BLaER1 treated with 17β-estradiol and CSF1 and Interleukin-3, amounts not matched to agents 10 nM and 100 nM (cell line): ENCODE measurements around the gene EPB41L4B.

ENCODE experiments used
- H3K27ac ChIP-seq, 11 experiments: shearing (Covaris generic); formaldehyde crosslinking; 2 replicates each; pipeline ENCODE4 v1.8.1; 2022
- H3K27me3 ChIP-seq, 11 experiments: shearing (Covaris generic); formaldehyde crosslinking; 2 replicates each; pipeline ENCODE4 v1.8.1; 2022
- H3K36me3 ChIP-seq, 11 experiments: shearing (Covaris generic); formaldehyde crosslinking; 2 replicates each; pipeline ENCODE4 v1.8.1; 2022
- H3K4me1 ChIP-seq, 10 experiments: shearing (Covaris generic); formaldehyde crosslinking; 2 replicates each; pipeline ENCODE4 v1.8.1; 2022
- H3K4me2 ChIP-seq, 11 experiments: shearing (Covaris generic); formaldehyde crosslinking; 2 replicates each; pipeline ENCODE4 v1.8.1; 2022
- H3K4me3 ChIP-seq, 10 experiments: shearing (Covaris generic); formaldehyde crosslinking; 2 replicates each; pipeline ENCODE4 v1.8.1; 2022
- H3K9ac ChIP-seq, 11 experiments: shearing (Covaris generic); formaldehyde crosslinking; 2 replicates each; pipeline ENCODE4 v1.8.1; 2022
- H3K9me3 ChIP-seq, 11 experiments: shearing (Covaris generic); formaldehyde crosslinking; replicated peaks in 1 of 11; 2 replicates each; pipeline ENCODE4 v1.8.1; 2022
- H4K20me1 ChIP-seq, 11 experiments: shearing (Covaris generic); formaldehyde crosslinking; 2 replicates each; pipeline ENCODE4 v1.8.1; 2022
- Cebpa-rat ChIP-seq, 11 experiments: shearing (Covaris generic); IDR thresholded peaks; 2 replicates each; pipeline ENCODE4 v1.8.1; 2022

The EPB41L4B gene

DNA sequence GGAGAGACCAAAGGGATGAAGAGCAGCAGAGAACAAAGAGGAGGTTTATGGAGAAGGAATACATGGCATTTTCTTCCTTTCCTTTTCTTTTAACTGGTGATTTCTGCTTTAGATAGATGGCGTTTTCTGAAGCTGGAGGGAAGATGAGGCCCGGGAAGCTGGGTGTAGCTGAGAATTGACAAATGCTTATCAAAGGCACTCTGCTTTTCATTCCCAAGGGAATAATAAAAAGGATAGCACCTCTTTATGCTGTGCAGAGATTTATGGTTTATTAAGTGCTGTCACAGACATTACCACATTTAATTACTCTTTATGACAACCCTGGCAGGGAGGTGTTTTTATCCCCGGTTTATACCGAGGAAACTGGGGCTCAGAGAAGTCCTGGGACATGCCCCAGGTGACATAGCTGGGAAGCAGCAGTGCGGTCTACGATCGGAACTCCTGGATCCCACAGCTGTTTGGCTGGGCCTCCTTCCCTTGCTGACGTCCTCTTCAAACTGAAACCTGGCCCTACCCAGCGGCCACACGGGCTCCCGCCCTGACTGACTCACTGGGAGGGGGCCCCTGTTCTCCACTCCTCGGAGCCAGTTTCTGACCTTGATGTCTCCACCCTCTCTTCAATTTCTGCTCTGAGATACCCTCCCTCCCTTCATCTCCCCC is 8.2 kb upstream of the EPB41L4B start:
- Histone ChIP-seq H3K9ac (no peak overlapping the region), H3K27ac (no peak overlapping the region), H3K36me3 (no peaks in the 10 kb centered on the region), H3K4me1 (peaks cover 0 to 24% (median 12%) of the 10 kb centered on the region in 10 experiments; a peak in 17 of 20 replicates), H3K4me2 (peak overlapping the region in 9 of 11 experiments; percentile 17 to 71 (median 59); a peak in 17 of 22 replicates), H3K27me3 (peaks cover 0 to 3% (median 0%) of the 10 kb centered on the region in 11 experiments; a peak in 1 of 22 replicates), H3K9me3 (0 out of 22 replicates have a peak, but pooled peaks cover 0 to 7% (median 0%) of the 10 kb centered on the region in 11 experiments), H4K20me1 (no peaks in the 10 kb centered on the region), H3K4me3 (no peak overlapping the region)
- TF ChIP-seq Cebpa-rat (IDR thresholded peaks at IDR 0.05) = no peak

DNA sequence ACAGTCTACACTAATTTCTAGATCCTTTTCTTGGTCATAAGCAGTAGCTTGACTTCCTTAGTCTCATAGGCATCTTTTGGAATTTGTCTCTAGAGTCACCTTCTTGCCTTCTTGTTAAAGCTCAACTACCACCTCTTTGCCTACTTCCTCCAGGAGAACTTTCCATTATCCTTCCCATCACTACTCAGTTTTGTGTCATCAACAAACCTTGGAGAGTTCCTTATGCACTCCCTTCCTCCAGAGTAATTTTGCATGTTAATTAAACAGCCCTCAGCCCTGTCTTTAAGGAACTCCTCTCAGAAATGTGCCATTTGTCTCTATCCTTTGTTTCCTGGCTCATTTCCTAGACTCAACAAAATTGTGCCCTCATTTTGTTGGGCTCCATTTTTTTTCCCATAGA is 4.2 kb upstream of the EPB41L4B start:
- no peak for TF ChIP-seq Cebpa-rat (IDR thresholded peaks at IDR 0.05)
- H3K4me3 ChIP-seq = no peak overlapping the region

DNA sequence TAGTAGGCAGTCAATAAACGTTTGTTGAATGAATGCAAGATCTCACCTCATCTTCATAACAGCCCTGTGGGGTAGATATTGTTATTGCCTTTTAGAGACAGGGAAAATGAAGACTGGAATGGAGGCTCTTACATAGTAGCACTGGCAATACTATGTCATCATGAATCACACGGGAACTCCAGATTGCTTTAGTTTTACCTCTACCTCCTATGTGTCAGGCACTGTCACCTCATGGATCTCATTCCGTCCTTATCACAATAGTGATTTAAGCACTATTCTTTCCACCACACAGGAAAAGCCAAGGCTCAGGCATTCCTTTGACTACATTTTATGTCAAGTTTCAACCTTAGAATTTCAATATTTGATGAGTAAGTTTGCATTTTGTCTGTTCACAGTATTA is 2.9 kb upstream of the EPB41L4B start:
- H3K4me2 ChIP-seq = no peak overlapping the region
- no peak overlapping the region for H3K9ac ChIP-seq
- peaks cover 0 to 23% (median 12%) of the 10 kb centered on the region in 11 experiments; a peak in 14 of 22 replicates for H4K20me1 ChIP-seq
- 0 out of 22 replicates have a peak, but pooled peaks cover 0 to 7% (median 0%) of the 10 kb centered on the region in 11 experiments for H3K9me3 ChIP-seq
- H3K4me3 ChIP-seq = no peak overlapping the region
- H3K4me1 ChIP-seq = peaks cover 7 to 27% (median 13%) of the 10 kb centered on the region in 10 experiments; a peak in 14 of 20 replicates
- H3K36me3 ChIP-seq = no peaks in the 10 kb centered on the region
- no peak for TF ChIP-seq Cebpa-rat (IDR thresholded peaks at IDR 0.05)
- H3K27ac ChIP-seq = no peak overlapping the region
- H3K27me3 ChIP-seq = peaks cover 17 to 42% (median 22%) of the 10 kb centered on the region in 11 experiments

More for the DNA sequence above, 4.2 kb upstream of the EPB41L4B start:
- H3K4me1 ChIP-seq = peaks cover 4 to 26% (median 11%) of the 10 kb centered on the region in 10 experiments; a peak in 18 of 20 replicates
- H3K9me3 ChIP-seq = 0 out of 22 replicates have a peak, but pooled peaks cover 0 to 7% (median 0%) of the 10 kb centered on the region in 11 experiments
- H3K9ac ChIP-seq = no peak overlapping the region
- peak overlapping the region in 2 of 11 experiments; percentile 11 to 21; a peak in 3 of 22 replicates for H3K4me2 ChIP-seq
- H3K27me3 ChIP-seq = peaks cover 4 to 28% (median 8%) of the 10 kb centered on the region in 11 experiments
- peaks cover 0 to 10% (median 0%) of the 10 kb centered on the region in 11 experiments; a peak in 5 of 22 replicates for H4K20me1 ChIP-seq
- H3K36me3 ChIP-seq = no peaks in the 10 kb centered on the region
- H3K27ac ChIP-seq = no peak overlapping the region

DNA sequence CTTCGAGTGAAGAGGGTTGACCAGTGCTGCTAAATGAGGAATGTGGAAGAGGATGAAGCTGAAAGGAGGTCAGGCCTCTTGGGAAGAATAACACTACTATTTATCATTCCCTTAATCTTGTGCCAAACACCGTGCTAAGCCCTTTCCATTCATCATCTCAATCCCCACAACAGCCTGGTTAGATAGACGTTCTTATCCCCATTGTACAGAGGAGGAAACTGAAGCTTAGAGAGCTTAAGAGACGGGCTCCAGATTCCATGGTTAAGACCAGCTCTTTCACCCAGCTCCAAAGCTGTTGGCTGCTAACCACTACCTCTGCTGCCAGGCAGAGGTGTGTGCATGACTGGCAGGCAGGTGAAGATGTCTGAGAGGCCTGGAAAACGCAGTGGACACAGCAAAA is 868 bp upstream of the EPB41L4B start:
- no peak for TF ChIP-seq Cebpa-rat (IDR thresholded peaks at IDR 0.05)
- H3K27me3 ChIP-seq = peaks cover 37 to 62% (median 42%) of the 10 kb centered on the region in 11 experiments
- H3K36me3 ChIP-seq = no peaks in the 10 kb centered on the region
- no peak overlapping the region for H3K4me3 ChIP-seq
- H3K27ac ChIP-seq = no peak overlapping the region
- peaks cover 0 to 40% (median 20%) of the 10 kb centered on the region in 11 experiments; a peak in 15 of 22 replicates for H4K20me1 ChIP-seq
- no peak overlapping the region; a peak in 1 of 22 replicates for H3K4me2 ChIP-seq
- H3K9me3 ChIP-seq = 0 out of 22 replicates have a peak, but pooled peaks cover 0 to 7% (median 0%) of the 10 kb centered on the region in 11 experiments
- H3K9ac ChIP-seq = no peak overlapping the region
- H3K4me1 ChIP-seq = peaks cover 7 to 27% (median 13%) of the 10 kb centered on the region in 10 experiments; a peak in 14 of 20 replicates

DNA sequence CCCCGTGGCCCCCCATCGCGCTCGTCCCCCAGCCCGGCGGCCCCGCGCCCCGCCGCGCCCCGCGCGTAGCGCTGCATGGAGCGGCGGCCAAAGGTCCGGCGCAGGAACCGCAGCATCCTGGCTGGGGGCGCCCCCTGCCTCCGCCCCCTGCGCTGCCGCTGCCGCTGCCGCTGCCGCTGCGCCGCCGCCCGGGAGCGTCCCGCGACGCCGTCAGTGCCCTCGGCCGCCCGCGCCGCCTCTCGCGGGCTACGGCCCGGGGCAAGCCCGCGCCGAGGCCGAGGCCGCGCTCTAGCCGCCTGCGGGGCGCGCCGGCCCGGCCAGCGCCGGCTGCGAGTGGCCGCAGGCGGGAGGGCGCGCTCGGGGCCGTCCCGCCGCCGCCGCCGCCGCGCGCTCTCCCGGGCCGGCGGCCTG is 523 bp downstream of the EPB41L4B start:
- peak overlapping the region; percentile 63 to 76 (median 68) for H3K4me3 ChIP-seq
- peak overlapping the region in 8 of 11 experiments; percentile 51 to 74 (median 60); a peak in 14 of 22 replicates for H3K9ac ChIP-seq
- no peak for TF ChIP-seq Cebpa-rat (IDR thresholded peaks at IDR 0.05)
- H3K27ac ChIP-seq = no peak overlapping the region
- 0 out of 22 replicates have a peak, but pooled peaks cover 0 to 7% (median 0%) of the 10 kb centered on the region in 11 experiments for H3K9me3 ChIP-seq
- H3K4me2 ChIP-seq = peak overlapping the region; percentile 77 to 93 (median 89)
- H3K27me3 ChIP-seq = peaks cover 44 to 70% (median 52%) of the 10 kb centered on the region in 11 experiments
- H3K4me1 ChIP-seq = peaks cover 7 to 27% (median 13%) of the 10 kb centered on the region in 10 experiments; a peak in 14 of 20 replicates
- no peaks in the 10 kb centered on the region for H3K36me3 ChIP-seq
- H4K20me1 ChIP-seq = peaks cover 0 to 47% (median 20%) of the 10 kb centered on the region in 11 experiments; a peak in 15 of 22 replicates

GRCh38 chr9:109319626-109320241 is 1.1 kb downstream of the EPB41L4B start:
- H3K9me3 ChIP-seq = 0 out of 22 replicates have a peak, but pooled peaks cover 0 to 3% (median 0%) of the 10 kb centered on the region in 11 experiments
- no peak for TF ChIP-seq Cebpa-rat (IDR thresholded peaks at IDR 0.05)
- peak overlapping the region; percentile 63 to 76 (median 68) for H3K4me3 ChIP-seq
- no peak overlapping the region for H3K27ac ChIP-seq
- peaks cover 7 to 23% (median 13%) of the 10 kb centered on the region in 10 experiments; a peak in 14 of 20 replicates for H3K4me1 ChIP-seq
- peaks cover 44 to 70% (median 52%) of the 10 kb centered on the region in 11 experiments for H3K27me3 ChIP-seq
- H3K36me3 ChIP-seq = no peaks in the 10 kb centered on the region
- peaks cover 0 to 47% (median 20%) of the 10 kb centered on the region in 11 experiments; a peak in 15 of 22 replicates for H4K20me1 ChIP-seq
- H3K9ac ChIP-seq = peak overlapping the region in 6 of 11 experiments; percentile 28 to 74 (median 62); a peak in 11 of 22 replicates
- peak overlapping the region; percentile 77 to 93 (median 89) for H3K4me2 ChIP-seq

- Histone ChIP-seq H3K9me3 (no peaks in the 10 kb centered on the region), H3K27ac (no peak overlapping the region), H4K20me1 (peaks cover 0 to 47% (median 20%) of the 10 kb centered on the region in 11 experiments; a peak in 15 of 22 replicates), H3K9ac (no peak overlapping the region), H3K27me3 (peaks cover 44 to 70% (median 52%) of the 10 kb centered on the region in 11 experiments), H3K4me3 (peak overlapping the region in 5 of 10 experiments; percentile 63 to 76 (median 69); a peak in 7 of 20 replicates), H3K36me3 (no peaks in the 10 kb centered on the region), H3K4me2 (peak overlapping the region in 8 of 11 experiments; percentile 14 to 93 (median 90); a peak in 12 of 22 replicates), H3K4me1 (peaks cover 7 to 19% (median 13%) of the 10 kb centered on the region in 10 experiments; a peak in 14 of 20 replicates)
- no peak for TF ChIP-seq Cebpa-rat (IDR thresholded peaks at IDR 0.05)
Measured at GRCh38 chr9:109319017-109319625, 1.7 kb downstream of the EPB41L4B start.
